ENCODE measurements around the gene OGFR.

Gene OGFR

GRCh38 chr20:62820962-62821725 lies 16.5 kb downstream of the OGFR start:
- no peak overlapping the region for H3K4me3 ChIP-seq
- H3K27ac ChIP-seq, result no peak overlapping the region

- no peak overlapping the region for H3K27ac ChIP-seq
- no peak overlapping the region for H3K4me3 ChIP-seq
These were observed 17.1 kb downstream of the OGFR start for GRCh38 chr20:62821726-62822210.

GRCh38 chr20:62822239-62822787 lies 17.7 kb downstream of the OGFR start:
- no peak overlapping the region for H3K4me3 ChIP-seq
- H3K27ac ChIP-seq, result no peak overlapping the region

GRCh38 chr20:62822788-62823651 lies 18.4 kb downstream of the OGFR start:
- Histone ChIP-seq H3K4me3 (no peak overlapping the region), H3K27ac (no peak overlapping the region)

GRCh38 chr20:62823688-62824475 lies 19.2 kb downstream of the OGFR start:
- Histone ChIP-seq H3K4me3 (peak overlapping the region in 1 of 7 experiments; percentile 41), H3K27ac (peak overlapping the region in 1 of 21 experiments; percentile 65)

- Histone ChIP-seq H3K4me3 (peak overlapping the region in 3 of 7 experiments; percentile 7 to 41 (median 22)), H3K27ac (peak overlapping the region in 5 of 21 experiments; percentile 1 to 72 (median 64))
These were observed 20.1 kb downstream of the OGFR start for GRCh38 chr20:62824476-62825332.

GRCh38 chr20:62825333-62825985 lies 20.8 kb downstream of the OGFR start:
- no peak overlapping the region for H3K4me3 ChIP-seq
- no peak overlapping the region for H3K27ac ChIP-seq

GRCh38 chr20:62825986-62826645 lies 21.5 kb downstream of the OGFR start:
- Histone ChIP-seq H3K27ac (no peak overlapping the region), H3K4me3 (no peak overlapping the region)

- Histone ChIP-seq H3K27ac (no peak overlapping the region), H3K4me3 (no peak overlapping the region)
These were observed 22.1 kb downstream of the OGFR start for GRCh38 chr20:62826646-62827310.

GRCh38 chr20:62827311-62828038 lies 22.8 kb downstream of the OGFR start:
- Histone ChIP-seq H3K4me3 (no peak overlapping the region), H3K27ac (no peak overlapping the region)

- H3K27ac ChIP-seq, result no peak overlapping the region
- H3K4me3 ChIP-seq, result no peak overlapping the region
These were observed 23.4 kb downstream of the OGFR start for GRCh38 chr20:62828051-62828450.

- Histone ChIP-seq H3K27ac (no peak overlapping the region), H3K4me3 (no peak overlapping the region)
These were observed 24.0 kb downstream of the OGFR start for GRCh38 chr20:62828511-62829230.

- no peak overlapping the region for H3K27ac ChIP-seq
These were observed 24.9 kb downstream of the OGFR start for GRCh38 chr20:62829231-62830230.

GRCh38 chr20:62830251-62830650 lies 25.6 kb downstream of the OGFR start:
- no peak overlapping the region for H3K27ac ChIP-seq

More at GRCh38 chr20:62829231-62830230, 24.9 kb downstream of the OGFR start:
- H3K4me3 ChIP-seq, result no peak overlapping the region

GRCh38 chr20:62830821-62831220 lies 26.2 kb downstream of the OGFR start:
- Histone ChIP-seq H3K27ac (no peak overlapping the region), H3K4me3 (no peak overlapping the region)

More at GRCh38 chr20:62830251-62830650, 25.6 kb downstream of the OGFR start:
- H3K4me3 ChIP-seq, result no peak overlapping the region
